Measurements from ENCODE around the gene ZNF526.

DNA sequence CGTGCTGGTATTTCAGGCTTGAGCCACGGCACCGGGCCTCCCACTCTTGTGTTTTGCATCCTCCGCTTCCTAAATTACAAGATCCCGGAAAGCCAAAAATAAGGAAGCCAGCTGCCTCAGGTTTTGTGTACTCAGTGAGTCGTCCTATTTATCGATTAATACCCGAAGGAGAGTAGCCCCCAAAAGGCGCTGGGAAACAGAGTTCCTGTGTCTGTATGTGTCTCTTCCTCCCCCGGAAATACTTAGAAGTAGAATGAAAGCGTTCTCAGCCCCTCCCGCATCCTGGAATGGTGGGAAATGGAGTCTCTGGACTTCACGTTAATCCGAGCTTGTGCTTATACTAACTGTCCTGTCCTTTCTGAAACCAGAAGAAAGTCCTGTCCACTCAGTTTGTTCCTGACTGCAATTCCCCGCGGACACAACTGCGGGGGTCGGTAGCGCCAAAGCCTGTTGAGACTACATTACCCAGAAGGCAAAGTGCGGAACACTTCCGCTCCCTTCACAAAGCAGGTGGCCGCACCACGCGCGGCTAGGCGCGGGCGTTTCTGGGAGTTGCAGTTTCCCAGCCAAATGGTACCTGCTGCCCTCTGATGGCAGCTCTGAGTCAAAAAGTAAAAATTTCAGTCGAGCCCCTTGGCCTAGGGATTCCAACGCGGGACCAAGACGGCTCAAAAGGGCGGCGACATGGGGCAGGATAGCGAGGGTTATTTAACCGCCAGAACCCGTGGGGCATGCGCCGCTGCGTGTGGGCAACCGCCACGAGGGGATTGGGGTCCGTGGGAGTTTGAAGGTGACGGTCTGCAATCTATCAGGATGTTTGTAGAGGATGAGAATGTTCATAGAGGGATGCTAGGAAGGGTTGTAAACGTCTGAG, 24.5 kb downstream of the ZNF526 start:
- peak; percentile 5 to 74 for TF ChIP-seq POLR2A (IDR thresholded peaks at IDR 0.05)
- TF ChIP-seq, protein P1, sequence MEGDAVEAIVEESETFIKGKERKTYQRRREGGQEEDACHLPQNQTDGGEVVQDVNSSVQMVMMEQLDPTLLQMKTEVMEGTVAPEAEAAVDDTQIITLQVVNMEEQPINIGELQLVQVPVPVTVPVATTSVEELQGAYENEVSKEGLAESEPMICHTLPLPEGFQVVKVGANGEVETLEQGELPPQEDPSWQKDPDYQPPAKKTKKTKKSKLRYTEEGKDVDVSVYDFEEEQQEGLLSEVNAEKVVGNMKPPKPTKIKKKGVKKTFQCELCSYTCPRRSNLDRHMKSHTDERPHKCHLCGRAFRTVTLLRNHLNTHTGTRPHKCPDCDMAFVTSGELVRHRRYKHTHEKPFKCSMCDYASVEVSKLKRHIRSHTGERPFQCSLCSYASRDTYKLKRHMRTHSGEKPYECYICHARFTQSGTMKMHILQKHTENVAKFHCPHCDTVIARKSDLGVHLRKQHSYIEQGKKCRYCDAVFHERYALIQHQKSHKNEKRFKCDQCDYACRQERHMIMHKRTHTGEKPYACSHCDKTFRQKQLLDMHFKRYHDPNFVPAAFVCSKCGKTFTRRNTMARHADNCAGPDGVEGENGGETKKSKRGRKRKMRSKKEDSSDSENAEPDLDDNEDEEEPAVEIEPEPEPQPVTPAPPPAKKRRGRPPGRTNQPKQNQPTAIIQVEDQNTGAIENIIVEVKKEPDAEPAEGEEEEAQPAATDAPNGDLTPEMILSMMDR (IDR thresholded peaks at IDR 0.05): peak; percentile 11 to 74 (median 53)
